Liver (tissue), 9 donors: ENCODE data around the gene CPSF6. TPM values are rescaled to one million over a fixed set of nuclear protein-coding genes. Genes with fewer than 3 reads are reported as not detected.

Experiments used
- DNase-seq: peaks from one replicate; pipeline ENCODE4 v3.0.0-alpha.2; 2017; ENCODE audit warnings: low spot score
- H3K27ac ChIP-seq, 2 donors: one replicate each; pipeline ENCODE4 v1.7.0; 2013; ENCODE audit warnings: inconsistent platforms in 2 of 2, low read length in 2 of 2, control low read depth in 1 of 2, low read depth in 1 of 2, mild to moderate bottlenecking in 1 of 2
- H3K27me3 ChIP-seq, 4 donors: one replicate each; pipeline versions ENCODE4 v1.6.1 to v1.7.0; 2013; ENCODE audit warnings: low read length in 3 of 4, inconsistent platforms in 1 of 4, mild to moderate bottlenecking in 1 of 4, moderate library complexity in 1 of 4; ENCODE audit not compliant: control insufficient read depth in 4 of 4, insufficient read depth in 4 of 4
- H3K36me3 ChIP-seq, 4 donors: one replicate each; pipeline versions ENCODE4 v1.6.1 to v1.7.0; 2013; ENCODE audit warnings: low read length in 3 of 4, mild to moderate bottlenecking in 3 of 4, low read depth in 1 of 4, moderate library complexity in 1 of 4; ENCODE audit not compliant: control insufficient read depth in 4 of 4, insufficient read depth in 3 of 4
- H3K4me1 ChIP-seq, 4 donors: one replicate each; pipeline versions ENCODE4 v1.6.1 to v1.7.0; 2013; ENCODE audit warnings: low read length in 3 of 4, mild to moderate bottlenecking in 3 of 4, moderate library complexity in 1 of 4; ENCODE audit not compliant: control insufficient read depth in 4 of 4, insufficient read depth in 4 of 4
- H3K4me3 ChIP-seq, 3 donors: one replicate each; pipeline versions ENCODE4 v1.6.1 to v1.7.0; 2013; ENCODE audit warnings: low read length in 3 of 3, control low read depth in 1 of 3, low read depth in 1 of 3, mild to moderate bottlenecking in 1 of 3
- H3K9ac ChIP-seq, 2 donors: one replicate each; pipeline ENCODE4 v1.7.0; 2013; ENCODE audit warnings: low read length in 2 of 2, mild to moderate bottlenecking in 2 of 2, moderate library complexity in 2 of 2, control low read depth in 1 of 2, low read depth in 1 of 2
- H3K9me3 ChIP-seq, 4 donors: one replicate each; pipeline versions ENCODE4 v1.6.1 to v1.7.0; 2013; ENCODE audit warnings: low read length in 3 of 4; ENCODE audit not compliant: control insufficient read depth in 4 of 4
- EGR1 ChIP-seq, 2 donors: IDR thresholded peaks; 2 replicates each; pipeline ENCODE4 v1.6.1; 2016 to 2018; ENCODE audit warnings: antibody characterized with exemption in 2 of 2, low read depth in 2 of 2
- FOXA1 ChIP-seq: IDR thresholded peaks from 2 replicates; pipeline ENCODE4 v1.6.1; 2016; ENCODE audit warnings: antibody characterized with exemption
- FOXA2 ChIP-seq: IDR thresholded peaks from 2 replicates; pipeline ENCODE4 v1.6.1; 2016; ENCODE audit warnings: antibody characterized with exemption
- GABPA ChIP-seq, 2 donors: IDR thresholded peaks in 1 of 2; conservative IDR thresholded peaks in 1 of 2; 2 replicates each; pipeline ENCODE4 v1.6.1; 2016; ENCODE audit warnings: antibody characterized with exemption in 2 of 2, mild to moderate bottlenecking in 1 of 2, moderate library complexity in 1 of 2
- HNF4A ChIP-seq, 2 donors: conservative IDR thresholded peaks; 2 replicates each; pipeline ENCODE4 v1.6.1; 2016; ENCODE audit warnings: antibody characterized with exemption in 2 of 2, mild to moderate bottlenecking in 2 of 2
- HNF4G ChIP-seq: IDR thresholded peaks from 2 replicates; pipeline ENCODE4 v1.6.1; 2016; ENCODE audit warnings: antibody characterized with exemption
- JUND ChIP-seq, 2 donors: IDR thresholded peaks; 2 replicates each; pipeline ENCODE4 v1.6.1; 2016; ENCODE audit warnings: antibody characterized with exemption in 2 of 2
- NR2F2 ChIP-seq: IDR thresholded peaks from 2 replicates; pipeline ENCODE4 v1.6.1; 2016; ENCODE audit warnings: antibody characterized with exemption
- RAD21 ChIP-seq, 2 donors: IDR thresholded peaks; 2 replicates each; pipeline ENCODE4 v1.6.1; 2016; ENCODE audit warnings: antibody characterized with exemption in 2 of 2, mild to moderate bottlenecking in 2 of 2
- RXRA ChIP-seq, 2 donors: IDR thresholded peaks; 2 replicates each; pipeline ENCODE4 v1.6.1; 2017 to 2018; ENCODE audit warnings: antibody characterized with exemption in 2 of 2, mild to moderate bottlenecking in 1 of 2
- SP1 ChIP-seq: IDR thresholded peaks from 2 replicates; pipeline ENCODE4 v1.6.1; 2018; ENCODE audit warnings: antibody characterized with exemption, mild to moderate bottlenecking
- TAF1 ChIP-seq: conservative IDR thresholded peaks from 2 replicates; pipeline ENCODE4 v1.6.1; 2016; ENCODE audit warnings: antibody characterized with exemption, mild to moderate bottlenecking
- YY1 ChIP-seq: IDR thresholded peaks from 2 replicates; pipeline ENCODE4 v1.6.1; 2016; ENCODE audit warnings: antibody characterized with exemption, mild to moderate bottlenecking
- WGBS: extraction: QIAGEN DNeasy Blood & Tissue Kit; methylation state at CpG from one replicate; pipeline ENCODE4 v1.1.7; 2013; 5-methylcytosine and 5-hydroxymethylcytosine counted together
- polyA plus RNA-seq, 2 donors: library from polyadenylated mRNA; stranded (reverse) in 1 of 2; unstranded in 1 of 2; fragments of 200-250 nt in 1 of 2; fragments of >200 nt in 1 of 2; fragmentation: Nextera tagmentation in 1 of 2; extraction: Ambion mirVana in 1 of 2; gene quantifications; one replicate each; pipeline versions ENCODE4 v1.2.1 to v1.2.3, GENCODE V29; 2013 to 2015
- total RNA-seq, 2 donors: library from RNA; depleted of rRNA; stranded (reverse); fragments of >200 nt; gene quantifications; one replicate each; pipeline ENCODE4 v1.2.3, GENCODE V29; 2014
- TF ChIP-seq, protein P1 (sequence below): IDR thresholded peaks from 2 replicates; pipeline ENCODE4 v1.6.1; 2016; ENCODE audit warnings: antibody characterized with exemption
- TF ChIP-seq, protein P2 (sequence below): fragments of 150-350 bp; IDR thresholded peaks from 2 replicates; pipeline ENCODE4 v1.5.1; 2017; ENCODE audit warnings: improper control_type of control experiment, low read depth, low read length; ENCODE audit not compliant: missing input control
- TF ChIP-seq, protein P3 (sequence below): IDR thresholded peaks from 2 replicates; pipeline ENCODE4 v1.6.1; 2016; ENCODE audit warnings: antibody characterized with exemption, mild to moderate bottlenecking
- TF ChIP-seq, protein P4 (sequence below): IDR thresholded peaks from 2 replicates; pipeline ENCODE4 v1.6.1; 2016; ENCODE audit warnings: antibody characterized with exemption
- TF ChIP-seq, protein P5 (sequence below): IDR thresholded peaks from 2 replicates; pipeline ENCODE4 v1.6.1; 2016; ENCODE audit warnings: antibody characterized with exemption
- donor health status: healthy.
- donor health status: healthy.
- donor health status: healthy.
- donor health status: healthy.
- donor health status: healthy.

The CPSF6 gene
- total and polyA plus RNA-seq, 4 donors = 10.8 to 21.1 (median 17.4) TPM

DNA sequence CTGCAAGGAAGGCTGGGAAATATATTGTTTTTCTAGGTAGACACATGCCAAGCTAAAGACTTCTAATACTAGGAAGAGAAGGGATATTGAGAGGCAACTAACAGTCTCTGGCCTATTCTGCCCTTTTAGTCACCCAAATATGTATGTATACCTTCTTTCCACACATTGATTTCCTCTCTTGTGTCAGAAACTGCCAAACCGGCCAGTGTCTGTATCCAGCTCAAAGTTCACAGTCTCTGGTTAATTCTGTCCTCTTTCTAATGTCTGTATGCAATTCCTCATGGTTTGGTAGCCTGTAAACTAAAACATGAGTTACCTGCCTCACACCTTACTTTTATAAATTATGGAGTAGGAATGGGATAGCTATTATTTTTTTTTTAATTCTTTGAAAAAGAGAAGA is 25.2 kb upstream of the CPSF6 start:
- 32% methylated on average over 1 of the region's 1 CpG for WGBS
- H3K9me3 ChIP-seq = no peaks in the 10 kb centered on the region

More for the DNA sequence above, 25.2 kb upstream of the CPSF6 start:
- no peaks in the 10 kb centered on the region for H3K36me3 ChIP-seq
- H3K9ac ChIP-seq = no peak overlapping the region
- H3K4me1 ChIP-seq = peaks cover 0 to 9% (median 6%) of the 10 kb centered on the region in 4 donors
- no peak overlapping the region for H3K4me3 ChIP-seq
- H3K27me3 ChIP-seq = no peaks in the 10 kb centered on the region
- DNase-seq = no peak
- TF ChIP-seq GABPA (IDR thresholded peaks at IDR 0.05 in 1 of 2, conservative IDR thresholded peaks at IDR 0.05 in 1 of 2) = no peak
- TF ChIP-seq, protein P1, sequence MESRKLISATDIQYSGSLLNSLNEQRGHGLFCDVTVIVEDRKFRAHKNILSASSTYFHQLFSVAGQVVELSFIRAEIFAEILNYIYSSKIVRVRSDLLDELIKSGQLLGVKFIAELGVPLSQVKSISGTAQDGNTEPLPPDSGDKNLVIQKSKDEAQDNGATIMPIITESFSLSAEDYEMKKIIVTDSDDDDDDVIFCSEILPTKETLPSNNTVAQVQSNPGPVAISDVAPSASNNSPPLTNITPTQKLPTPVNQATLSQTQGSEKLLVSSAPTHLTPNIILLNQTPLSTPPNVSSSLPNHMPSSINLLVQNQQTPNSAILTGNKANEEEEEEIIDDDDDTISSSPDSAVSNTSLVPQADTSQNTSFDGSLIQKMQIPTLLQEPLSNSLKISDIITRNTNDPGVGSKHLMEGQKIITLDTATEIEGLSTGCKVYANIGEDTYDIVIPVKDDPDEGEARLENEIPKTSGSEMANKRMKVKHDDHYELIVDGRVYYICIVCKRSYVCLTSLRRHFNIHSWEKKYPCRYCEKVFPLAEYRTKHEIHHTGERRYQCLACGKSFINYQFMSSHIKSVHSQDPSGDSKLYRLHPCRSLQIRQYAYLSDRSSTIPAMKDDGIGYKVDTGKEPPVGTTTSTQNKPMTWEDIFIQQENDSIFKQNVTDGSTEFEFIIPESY = no peak
- peak; percentile 11 to 60 for TF ChIP-seq RXRA (IDR thresholded peaks at IDR 0.05)
- no peak for TF ChIP-seq NR2F2
- TF ChIP-seq JUND (IDR thresholded peaks at IDR 0.05) = peak in 1 of 2 donors; percentile 54
- peak; percentile 66 for TF ChIP-seq HNF4G
- TF ChIP-seq FOXA2 = no peak
- no peak for TF ChIP-seq RAD21 (IDR thresholded peaks at IDR 0.05)
- no peak for TF ChIP-seq TAF1
- TF ChIP-seq, protein P2, sequence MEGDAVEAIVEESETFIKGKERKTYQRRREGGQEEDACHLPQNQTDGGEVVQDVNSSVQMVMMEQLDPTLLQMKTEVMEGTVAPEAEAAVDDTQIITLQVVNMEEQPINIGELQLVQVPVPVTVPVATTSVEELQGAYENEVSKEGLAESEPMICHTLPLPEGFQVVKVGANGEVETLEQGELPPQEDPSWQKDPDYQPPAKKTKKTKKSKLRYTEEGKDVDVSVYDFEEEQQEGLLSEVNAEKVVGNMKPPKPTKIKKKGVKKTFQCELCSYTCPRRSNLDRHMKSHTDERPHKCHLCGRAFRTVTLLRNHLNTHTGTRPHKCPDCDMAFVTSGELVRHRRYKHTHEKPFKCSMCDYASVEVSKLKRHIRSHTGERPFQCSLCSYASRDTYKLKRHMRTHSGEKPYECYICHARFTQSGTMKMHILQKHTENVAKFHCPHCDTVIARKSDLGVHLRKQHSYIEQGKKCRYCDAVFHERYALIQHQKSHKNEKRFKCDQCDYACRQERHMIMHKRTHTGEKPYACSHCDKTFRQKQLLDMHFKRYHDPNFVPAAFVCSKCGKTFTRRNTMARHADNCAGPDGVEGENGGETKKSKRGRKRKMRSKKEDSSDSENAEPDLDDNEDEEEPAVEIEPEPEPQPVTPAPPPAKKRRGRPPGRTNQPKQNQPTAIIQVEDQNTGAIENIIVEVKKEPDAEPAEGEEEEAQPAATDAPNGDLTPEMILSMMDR = no peak
- peak; percentile 53 for TF ChIP-seq YY1
- TF ChIP-seq, protein P3, sequence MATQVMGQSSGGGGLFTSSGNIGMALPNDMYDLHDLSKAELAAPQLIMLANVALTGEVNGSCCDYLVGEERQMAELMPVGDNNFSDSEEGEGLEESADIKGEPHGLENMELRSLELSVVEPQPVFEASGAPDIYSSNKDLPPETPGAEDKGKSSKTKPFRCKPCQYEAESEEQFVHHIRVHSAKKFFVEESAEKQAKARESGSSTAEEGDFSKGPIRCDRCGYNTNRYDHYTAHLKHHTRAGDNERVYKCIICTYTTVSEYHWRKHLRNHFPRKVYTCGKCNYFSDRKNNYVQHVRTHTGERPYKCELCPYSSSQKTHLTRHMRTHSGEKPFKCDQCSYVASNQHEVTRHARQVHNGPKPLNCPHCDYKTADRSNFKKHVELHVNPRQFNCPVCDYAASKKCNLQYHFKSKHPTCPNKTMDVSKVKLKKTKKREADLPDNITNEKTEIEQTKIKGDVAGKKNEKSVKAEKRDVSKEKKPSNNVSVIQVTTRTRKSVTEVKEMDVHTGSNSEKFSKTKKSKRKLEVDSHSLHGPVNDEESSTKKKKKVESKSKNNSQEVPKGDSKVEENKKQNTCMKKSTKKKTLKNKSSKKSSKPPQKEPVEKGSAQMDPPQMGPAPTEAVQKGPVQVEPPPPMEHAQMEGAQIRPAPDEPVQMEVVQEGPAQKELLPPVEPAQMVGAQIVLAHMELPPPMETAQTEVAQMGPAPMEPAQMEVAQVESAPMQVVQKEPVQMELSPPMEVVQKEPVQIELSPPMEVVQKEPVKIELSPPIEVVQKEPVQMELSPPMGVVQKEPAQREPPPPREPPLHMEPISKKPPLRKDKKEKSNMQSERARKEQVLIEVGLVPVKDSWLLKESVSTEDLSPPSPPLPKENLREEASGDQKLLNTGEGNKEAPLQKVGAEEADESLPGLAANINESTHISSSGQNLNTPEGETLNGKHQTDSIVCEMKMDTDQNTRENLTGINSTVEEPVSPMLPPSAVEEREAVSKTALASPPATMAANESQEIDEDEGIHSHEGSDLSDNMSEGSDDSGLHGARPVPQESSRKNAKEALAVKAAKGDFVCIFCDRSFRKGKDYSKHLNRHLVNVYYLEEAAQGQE = peak; percentile 34
- TF ChIP-seq HNF4A (conservative IDR thresholded peaks at IDR 0.05) = peak; percentile 84 to 92
- TF ChIP-seq, protein P4, sequence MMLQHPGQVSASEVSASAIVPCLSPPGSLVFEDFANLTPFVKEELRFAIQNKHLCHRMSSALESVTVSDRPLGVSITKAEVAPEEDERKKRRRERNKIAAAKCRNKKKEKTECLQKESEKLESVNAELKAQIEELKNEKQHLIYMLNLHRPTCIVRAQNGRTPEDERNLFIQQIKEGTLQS = no peak
- no peak for TF ChIP-seq FOXA1
- TF ChIP-seq, protein P5, sequence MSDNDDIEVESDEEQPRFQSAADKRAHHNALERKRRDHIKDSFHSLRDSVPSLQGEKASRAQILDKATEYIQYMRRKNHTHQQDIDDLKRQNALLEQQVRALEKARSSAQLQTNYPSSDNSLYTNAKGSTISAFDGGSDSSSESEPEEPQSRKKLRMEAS = peak; percentile 44
- TF ChIP-seq EGR1 (IDR thresholded peaks at IDR 0.05; ENCODE audit: low read depth in 2 of 2) = no peak
- peak; percentile 87 for TF ChIP-seq SP1
- no peak overlapping the region for H3K27ac ChIP-seq
